Stimulated activated CD8-positive, alpha-beta memory T cell treated with anti-CD3 and anti-CD28 coated beads, Interleukin-15, amount 100 ng/mL, for 48 hours (primary cell): ENCODE measurements around the gene FRMD1.
"Not testable (repeated sequence)": the region's sequence is repeated elsewhere in the genome, so short reads cannot be mapped to it uniquely, and the experiment has no call there.

ENCODE experiments used
- DNase-seq, 2 donors: peaks; one replicate each; pipeline ENCODE4 v3.0.0-alpha.2; 2020; ENCODE audit warnings: low read depth in 2 of 2

Gene FRMD1

DNA sequence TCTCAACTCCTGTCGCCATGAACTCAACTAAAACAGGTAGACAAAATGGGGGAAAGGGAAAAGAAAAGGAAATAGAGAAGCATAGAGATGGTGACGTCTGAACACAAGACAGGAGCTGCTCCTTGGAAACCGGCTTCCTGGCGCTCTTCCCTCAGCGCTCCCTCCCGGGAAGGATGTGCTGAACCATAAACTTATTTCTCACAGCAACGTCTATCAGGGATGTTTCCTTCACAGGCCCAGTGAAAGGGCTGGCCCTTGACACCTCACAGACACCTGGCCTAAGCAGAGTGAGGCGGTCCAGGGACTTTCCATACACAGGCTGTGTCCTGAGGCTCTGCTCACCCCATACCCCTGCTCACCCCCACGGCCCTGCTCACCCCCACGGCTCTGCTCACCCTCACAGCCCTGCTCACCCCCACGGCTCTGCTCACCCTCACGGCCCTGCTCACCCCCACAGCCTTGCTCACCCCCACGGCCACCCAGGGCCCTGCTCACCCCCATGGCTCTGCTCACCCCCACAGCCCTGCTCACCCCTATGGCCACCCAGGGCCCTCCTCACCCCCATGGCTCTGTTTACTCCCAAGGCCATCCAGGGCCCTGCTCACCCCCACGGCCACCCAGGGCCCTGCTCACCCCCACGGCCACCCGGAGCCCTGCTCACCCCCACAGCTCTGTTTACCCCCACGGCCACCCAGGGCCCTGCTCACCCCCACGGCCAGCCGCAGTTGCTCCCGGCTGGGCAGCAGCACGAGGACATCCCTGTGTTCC is 653 bp downstream of the FRMD1 start:
- no peak for DNase-seq

DNA sequence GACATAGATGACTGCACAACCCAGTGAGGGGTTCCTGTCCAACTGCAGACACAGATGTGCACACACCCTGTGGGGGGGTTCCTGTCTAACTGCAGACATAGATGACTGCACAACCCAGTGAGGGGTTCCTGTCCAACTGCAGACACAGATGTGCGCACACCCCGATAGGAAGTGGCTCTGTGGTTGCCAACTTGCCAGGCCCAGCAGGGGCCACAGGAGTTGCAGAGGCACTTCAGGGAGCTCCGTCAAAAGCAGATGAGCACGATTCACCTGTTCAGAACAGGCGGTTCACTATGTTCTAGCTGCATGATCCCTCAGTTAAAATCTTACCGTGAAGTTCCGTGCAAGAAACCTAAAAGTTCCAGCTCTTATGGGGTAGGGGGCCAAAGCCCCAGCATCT is 1.6 kb downstream of the FRMD1 start:
- DNase-seq: not testable (repeated sequence)

DNA sequence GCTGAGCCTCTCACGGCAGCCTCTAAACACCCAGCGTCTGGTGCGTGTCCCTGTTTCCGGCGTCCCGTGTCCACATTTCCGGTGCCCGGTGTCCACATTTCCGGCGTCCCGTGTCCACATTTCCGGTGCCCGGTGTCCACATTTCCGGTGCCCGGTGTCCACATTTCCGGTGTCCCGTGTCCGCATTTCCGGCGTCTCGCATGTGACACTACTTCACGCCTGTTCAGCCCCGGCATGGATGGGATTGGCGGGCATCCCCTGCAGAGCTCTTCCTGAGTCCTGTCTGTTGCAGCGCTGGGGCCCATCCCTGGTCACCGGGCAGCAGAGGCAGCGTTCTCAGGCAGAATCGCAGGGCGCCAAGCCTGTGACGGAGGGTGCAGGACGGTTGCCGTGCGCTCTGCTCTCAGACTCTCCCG is 3.2 kb downstream of the FRMD1 start:
- DNase-seq: no peak

DNA sequence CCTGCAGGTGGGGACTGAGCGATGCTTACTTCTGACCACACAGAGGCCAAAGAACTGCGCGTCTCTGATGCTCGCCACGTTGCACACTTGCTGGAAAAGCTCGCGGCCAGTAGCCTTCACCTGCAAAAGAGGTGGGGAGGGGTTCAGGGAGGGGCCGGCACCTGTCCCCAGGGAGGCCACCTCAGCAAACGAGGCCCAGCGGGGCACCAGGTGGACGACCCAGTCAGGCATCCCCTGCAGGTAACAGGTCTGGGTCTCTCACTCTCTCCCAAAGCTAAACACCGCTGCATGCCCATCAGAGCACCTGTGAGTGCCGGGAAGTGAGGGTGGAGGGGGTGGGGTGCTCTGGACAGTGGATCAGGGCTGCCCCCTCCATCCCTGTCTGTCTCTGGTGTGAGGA is 3.8 kb downstream of the FRMD1 start:
- DNase-seq: no peak

DNA sequence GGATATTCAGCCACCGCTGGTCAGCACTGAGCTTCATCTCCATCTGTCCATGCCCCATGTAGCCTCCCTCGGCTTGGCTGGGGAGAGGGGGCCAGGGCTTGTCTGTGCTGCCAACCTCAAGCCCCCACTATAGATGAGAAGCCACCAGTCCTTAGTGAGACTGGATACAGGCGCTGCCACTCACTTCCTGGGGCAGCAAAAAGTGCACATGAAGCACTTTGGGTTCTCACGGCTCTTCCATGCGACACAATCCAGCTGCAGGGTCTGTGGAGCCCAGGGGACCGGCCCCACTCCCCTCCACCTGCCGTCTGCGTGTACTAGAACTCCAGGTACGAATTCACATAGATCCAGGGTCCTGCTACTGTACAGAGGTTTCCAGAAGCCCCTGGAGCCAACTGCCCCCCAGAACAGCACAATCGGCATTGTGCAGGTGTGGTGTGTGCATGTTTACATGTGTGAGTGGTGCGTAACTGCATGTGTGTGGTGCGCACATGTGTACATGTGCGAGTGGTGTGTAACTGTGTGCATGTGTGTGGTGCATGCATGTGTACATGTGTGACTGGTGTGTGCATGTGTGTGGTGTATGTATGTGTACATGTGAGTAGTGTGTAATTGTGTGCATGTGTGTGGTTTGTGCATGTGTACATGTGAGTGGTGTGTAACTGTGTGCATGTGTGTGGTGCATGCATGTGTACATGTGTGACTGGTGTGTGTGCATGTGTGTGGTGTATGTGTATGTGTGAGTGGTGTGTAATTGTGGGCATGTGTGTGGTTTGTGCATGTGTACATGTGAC is 4.9 kb downstream of the FRMD1 start:
- no peak for DNase-seq

DNA sequence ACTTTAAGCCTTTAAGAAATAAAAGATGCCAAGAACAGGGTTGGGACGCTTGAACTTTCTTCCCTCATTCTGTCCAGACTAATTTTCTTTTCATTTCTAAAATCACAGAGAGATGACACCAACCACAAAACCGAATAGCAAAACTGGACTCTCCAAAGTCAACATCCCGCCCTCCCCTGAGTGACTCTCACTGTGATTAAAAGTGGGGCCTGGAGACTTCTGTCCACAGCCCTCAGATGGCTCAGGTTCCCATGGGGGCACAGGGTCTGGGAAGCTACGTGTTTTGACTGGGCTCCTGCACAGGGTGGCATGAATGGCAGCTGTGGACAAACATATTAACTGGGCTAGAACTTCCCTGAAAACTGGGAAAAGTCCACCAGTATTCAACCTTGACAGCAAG is 6.3 kb downstream of the FRMD1 start:
- DNase-seq: no peak

DNA sequence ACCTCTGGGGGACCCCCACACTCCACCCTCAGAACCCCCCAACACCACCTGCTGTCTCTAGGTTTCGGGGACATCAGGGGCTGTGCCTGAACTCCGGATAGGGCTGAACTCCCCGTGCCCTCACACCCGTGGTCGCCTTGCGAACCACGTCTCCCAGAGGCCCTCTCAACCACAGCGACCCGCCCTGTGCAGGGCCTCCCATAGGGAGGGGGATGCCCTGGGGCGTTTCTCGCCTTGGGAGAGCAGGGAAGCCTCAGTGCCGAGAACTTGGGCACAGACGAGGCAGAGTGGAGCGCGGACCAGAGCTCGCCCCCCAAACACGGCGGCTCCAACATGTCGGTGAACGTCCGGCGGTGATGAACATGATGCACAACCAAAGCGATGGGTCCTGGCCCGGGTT is 6.8 kb downstream of the FRMD1 start:
- DNase-seq: no peak

DNA sequence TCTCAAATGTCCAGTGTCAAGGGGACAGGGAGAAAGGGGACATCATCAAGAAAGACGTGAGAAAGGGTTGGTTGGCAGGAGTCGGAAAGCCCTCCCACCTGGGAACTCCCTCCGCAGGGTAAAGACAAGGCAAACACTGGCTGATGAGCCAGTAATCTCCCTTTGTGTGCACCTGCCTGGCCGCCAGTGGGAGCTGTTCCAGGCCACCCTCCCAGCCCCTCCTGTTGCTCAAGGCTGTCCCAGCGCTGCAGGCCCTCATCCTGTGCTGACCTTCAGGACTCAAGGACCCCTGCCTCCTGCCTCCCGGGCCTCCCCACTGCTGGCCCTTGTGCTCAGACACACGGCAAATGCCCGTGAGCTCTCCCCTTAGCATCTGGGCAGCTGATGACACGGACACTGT is 7.4 kb downstream of the FRMD1 start:
- DNase-seq: no peak

DNA sequence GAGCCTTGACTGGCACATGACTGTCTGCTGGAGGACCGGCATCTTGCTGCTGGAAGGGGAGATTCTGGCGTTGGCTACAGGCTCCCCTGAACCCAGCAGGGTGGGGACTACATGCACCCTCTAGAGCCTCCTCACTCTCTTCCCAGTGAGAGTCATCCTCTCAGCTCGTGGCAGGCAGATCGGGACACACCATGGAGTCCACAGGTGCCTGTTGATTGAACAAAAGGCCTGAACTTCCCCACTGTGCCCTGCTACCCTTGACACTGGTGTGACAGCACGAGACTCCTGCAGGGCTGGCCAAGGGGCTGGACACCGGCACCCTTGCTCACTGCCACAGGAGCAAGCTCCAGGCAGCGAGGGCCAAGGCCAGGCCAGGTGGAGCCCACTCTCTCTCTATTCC is 8.2 kb downstream of the FRMD1 start:
- no peak for DNase-seq

DNA sequence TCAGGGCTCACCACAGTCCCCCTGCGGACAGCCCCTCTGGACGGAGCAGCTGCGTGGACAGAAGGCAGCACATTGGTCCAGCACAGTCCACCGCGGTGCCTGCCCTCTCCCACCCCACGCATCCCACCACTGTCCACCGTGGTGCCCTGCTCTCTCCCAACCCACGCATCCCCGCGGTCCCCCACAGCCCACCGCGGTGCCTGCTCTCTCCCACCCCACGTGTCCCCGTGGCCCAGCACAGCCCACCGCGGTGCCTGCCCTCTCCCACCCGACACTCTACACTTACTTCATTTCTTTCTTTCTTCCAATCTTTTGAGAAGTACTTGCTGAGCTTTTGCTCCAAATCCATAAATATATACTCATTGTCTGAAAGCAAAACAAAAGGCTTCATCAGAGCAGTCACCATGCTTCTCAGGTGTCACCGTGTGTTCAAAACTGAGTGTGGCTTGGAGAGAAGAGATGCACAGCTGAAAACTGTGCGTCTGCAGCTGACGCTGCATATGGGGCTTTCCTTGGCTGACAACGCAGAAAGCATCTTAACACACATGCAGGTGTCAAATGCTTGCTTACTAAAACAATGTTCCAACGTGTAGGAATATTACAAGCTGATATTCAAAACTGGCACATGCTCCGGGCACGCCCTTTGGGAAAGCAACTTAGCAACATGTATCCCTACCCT is 11.8 kb downstream of the FRMD1 start:
- no peak for DNase-seq

DNA sequence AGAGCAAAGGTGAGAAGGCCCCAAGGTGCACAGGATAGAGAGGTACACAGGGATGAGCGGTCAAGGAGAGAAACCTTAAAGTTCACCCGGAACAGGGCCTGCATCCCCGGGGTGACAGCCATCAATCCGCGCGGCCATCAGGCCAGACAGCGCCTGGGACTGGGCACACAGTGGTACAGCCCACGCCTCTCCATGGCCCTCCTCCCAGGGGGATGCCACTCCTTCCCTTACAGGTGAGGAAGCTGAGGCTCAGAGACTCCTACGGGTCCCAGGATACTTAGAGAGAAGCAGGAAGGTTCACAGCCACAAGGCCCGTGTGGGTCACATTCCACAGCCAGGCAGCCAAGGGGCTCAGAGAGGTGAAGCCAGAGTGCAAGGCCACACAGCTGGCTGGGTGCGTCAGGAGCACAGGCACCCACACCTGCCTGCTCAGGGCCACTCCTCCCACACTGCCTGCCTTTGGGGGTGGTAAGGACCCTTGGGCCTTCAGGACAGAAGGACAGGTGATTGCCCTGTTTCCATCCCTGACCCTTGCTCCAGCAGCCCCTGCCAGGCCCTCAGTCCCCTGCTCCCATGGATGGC is 14.7 kb downstream of the FRMD1 start:
- no peak for DNase-seq

DNA sequence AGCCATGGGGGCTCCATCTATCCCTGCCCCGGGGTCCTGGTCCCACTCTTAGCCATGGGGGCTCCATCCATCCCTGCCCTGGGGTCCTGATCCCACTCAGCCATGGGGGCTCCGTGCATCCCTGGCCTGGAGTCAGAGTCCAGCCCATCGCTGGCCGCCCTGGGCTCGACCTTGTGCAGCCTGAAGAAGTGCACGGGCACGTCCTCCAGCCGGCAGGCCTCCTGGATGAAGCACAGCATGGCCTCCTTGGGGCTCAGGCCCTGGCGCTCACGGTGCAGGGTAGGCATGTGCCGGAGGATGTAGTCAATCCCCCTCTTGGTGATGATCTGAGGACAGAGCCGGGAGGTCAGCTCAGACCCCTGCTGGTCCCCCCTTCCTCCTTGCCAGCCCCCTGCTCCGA is 15.6 kb downstream of the FRMD1 start:
- no peak for DNase-seq

DNA sequence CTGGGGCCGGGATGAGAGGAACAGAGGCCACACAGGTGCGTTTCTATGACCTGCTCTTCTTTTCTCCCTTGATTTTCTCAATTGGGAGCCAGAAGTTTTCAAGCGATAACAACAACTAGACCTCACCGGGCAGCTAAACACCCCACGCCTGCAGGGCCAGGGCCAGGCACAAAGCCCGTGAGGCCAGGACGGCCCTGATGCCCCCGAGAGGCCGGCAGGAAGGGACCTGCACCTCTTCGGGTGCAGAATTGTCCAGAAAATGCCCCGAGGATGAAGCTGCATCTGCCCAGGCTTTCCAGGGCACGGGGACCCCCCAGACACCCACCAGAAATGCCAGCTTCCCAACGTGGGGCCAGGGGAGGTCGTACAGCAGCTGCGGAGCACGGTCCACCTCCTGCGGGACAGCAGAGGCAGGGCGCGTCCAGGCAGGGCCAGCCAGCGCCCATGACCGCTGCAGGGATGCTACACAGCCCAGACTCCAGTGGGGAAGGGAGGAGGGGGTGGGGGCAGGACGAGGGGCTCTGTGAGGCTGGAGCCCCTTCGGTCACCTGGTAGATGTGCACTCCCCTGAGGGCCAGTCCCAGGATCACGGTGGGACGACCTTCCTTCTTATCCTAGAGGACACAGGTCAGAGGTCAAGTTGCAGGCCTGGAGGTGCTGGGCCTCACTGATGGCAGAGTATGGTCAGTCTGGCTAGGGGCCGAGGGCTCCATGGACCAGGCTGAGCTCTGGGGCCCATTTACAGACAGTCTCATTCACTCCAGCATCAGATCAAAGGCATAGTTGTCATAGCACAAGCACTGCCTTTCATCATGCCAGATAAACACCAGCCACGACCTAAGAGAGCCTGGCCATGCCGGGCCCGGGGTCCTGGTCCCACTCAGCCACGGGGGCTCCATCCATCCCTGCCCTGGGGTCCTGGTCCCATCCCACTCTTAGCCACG is 16.4 kb downstream of the FRMD1 start:
- DNase-seq: no peak

DNA sequence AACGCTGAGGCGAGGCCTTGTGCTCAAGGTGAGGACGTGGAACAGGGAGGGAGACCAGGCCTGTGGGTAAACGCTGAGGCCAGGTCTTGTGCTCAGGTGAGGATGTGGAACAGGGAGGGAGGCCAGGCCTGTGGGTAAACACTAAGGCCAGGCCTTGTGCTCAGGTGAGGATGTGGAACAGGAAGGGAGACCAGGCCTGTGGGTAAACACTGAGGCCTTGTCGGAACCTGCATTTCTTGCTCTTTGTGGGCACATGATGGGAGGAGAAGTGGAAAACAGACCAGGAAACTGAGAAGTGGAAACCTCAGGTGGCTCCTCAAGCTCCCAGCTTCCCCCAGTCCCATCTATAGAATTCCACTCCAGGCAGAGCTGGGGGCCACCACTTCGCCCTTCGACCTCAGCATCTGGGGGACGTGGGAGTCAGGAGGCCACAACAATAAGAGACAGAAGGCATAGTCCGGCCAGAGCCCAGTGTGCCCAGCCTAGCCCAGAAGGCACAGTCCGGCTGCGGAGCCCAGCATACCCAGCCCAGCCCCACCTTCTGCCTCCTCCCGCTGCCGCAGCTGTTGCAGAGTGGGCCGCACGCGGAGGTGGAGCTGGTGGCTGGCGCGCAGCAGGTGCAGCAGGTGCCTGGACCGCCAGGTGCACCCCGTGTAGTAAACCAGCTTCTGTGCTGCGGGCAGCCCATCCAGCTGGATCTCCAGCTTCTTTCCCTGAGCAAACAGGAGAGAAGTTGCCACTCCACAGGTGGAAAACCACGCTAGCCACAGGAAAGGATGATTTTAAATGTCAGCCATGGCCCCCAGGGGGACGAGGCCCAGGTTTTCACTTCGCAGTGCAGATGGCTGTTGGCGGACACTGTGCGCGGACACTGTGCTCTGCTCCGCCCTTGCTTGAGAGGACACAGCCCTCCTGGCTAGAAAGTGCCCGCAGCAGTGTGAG is 17.5 kb downstream of the FRMD1 start:
- DNase-seq: no peak

DNA sequence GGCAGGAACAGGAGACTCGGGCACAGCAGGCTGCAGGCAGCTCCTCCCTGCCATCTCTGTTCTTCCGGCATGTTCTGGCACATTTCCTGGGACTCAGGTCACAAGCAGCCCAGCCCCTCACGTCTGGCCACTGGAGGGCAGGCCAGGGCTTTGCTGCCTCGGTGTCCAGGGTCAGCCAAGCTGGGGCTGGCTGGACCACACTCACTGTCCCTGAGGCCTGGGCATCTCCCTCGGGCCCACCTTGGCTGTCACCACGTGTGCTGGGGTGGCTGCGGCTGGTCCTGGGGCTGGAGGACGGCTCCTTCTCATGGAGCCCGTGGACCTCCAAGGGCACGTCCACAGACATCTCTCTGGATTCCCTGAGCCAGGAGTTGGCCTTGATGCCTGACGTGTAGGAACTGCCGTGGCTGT is 18.5 kb downstream of the FRMD1 start:
- DNase-seq: no peak

DNA sequence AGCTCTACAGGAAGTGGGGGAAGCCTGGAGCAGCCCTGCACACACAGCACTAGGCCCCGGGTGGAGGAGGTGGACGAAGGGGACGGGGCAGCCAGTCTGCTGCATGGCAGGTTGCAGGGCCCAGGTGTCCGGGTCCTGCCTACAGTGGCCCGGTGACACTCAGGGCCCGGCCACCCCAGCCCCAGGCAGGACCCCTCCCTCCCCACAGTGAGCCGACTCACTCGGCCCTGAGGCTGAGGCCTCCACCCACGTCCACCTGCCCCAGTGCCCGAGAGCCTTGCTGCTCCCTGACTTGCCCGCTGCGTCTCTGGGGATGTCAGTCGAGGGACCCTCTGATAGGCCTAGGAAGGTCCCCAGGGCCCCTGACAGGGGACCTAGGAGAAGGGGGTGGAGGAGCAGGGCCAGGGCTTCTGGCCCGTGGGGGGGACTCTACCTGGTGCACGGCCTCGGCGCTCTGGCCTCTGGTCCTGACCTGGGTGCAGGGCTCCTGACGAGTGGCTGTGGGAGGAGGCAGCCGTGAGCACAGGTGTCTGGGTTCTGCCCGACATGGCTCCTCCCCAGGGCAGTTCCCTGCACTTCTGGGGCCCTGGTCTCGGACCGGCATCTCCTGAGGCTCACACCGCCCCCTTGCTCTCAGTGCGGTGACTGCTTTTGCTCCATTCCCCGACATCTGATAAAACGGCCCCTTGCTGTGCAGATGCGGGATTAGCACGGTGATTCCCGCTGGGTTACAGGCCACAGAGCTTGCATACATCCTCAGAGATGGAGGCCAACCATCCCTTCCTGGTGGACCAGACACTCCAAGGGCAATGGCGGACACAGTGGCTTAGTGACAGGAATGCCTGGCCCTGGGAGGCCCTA is 20.1 kb downstream of the FRMD1 start:
- DNase-seq: no peak

DNA sequence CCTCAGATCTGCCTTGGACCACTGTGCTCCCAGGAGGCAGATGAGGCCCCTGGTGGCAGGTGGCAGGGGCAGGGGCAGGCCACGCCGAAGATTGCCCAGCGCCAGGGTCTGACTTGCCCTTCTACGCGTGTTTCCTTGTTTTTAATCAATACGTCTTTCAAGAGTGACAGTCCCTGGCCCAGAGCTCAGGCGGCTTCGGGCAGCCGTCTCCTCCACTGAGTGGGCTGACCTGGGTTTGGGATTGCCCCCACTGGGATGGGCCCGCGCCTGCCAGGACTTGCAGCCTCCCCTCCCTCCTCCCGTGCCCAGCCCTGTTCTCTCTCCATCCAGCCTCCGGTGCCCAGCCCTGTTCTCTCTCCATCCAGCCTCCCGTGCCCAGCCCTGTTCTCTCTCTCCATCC is 21.2 kb downstream of the FRMD1 start:
- DNase-seq: no peak

DNA sequence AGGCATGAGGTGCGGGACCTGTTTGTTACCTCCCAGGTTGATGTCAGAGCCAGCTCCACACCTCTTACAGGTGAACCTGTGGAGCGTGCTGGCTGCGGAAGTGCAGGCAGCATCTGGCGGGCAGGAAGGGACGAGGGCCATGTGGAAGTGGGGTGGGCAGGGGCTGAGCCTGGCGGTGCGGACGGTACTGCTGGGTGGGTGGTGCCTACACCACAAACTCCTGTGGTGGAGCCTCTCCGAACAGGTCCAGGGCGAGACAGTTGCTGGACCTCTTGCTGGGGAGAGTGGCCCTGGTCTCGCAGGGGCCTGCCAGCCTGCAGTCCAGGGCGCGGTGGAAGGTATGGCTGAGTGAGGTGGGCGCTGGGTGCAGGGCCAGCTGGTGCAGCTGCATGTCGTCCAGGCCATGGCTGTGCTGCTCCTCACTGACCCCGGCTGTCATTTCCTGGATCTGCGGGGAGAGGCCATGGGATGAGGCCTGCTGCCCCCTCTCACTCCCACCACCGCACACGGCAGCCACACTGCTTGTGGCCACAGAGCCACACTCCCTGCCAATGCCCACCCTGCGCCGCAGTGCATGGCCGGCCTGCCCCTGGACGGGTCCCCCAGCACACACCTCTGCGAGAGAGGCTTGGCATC is 22.0 kb downstream of the FRMD1 start:
- no peak for DNase-seq
